OCI-LY7 (cell line): ENCODE data around the gene ISYNA1.

Experiments used
- CTCF ChIP-seq: fragments of 200-600 bp; sonication (generic); conservative IDR thresholded peaks from 2 replicates; pipeline ENCODE4 v1.5.1; 2014; ENCODE audit warnings: mild to moderate bottlenecking, antibody characterized with exemption, low read length, moderate library complexity, mixed read lengths
- EZH2phosphoT487 ChIP-seq: fragments of 200-600 bp; sonication (generic); IDR thresholded peaks from 2 replicates; pipeline ENCODE4 v1.6.1; 2018; ENCODE audit warnings: low read depth, borderline replicate concordance, mild to moderate bottlenecking, mixed run types, antibody characterized with exemption, low read length, moderate library complexity, mixed read lengths

GRCh38 chr19:18392926-18393325 is 45.0 kb downstream of the ISYNA1 start:
- no peak for TF ChIP-seq CTCF
- TF ChIP-seq EZH2phosphoT487, result no peak
